Adipocyte (in vitro differentiated cells): ENCODE measurements around the gene CD2AP.
"Not testable (repeated sequence)": the region's sequence is repeated elsewhere in the genome, so short reads cannot be mapped to it uniquely, and the experiment has no call there.

Source experiments
- DNase-seq: peaks from one replicate; pipeline ENCODE4 v3.0.0-alpha.2; 2015; ENCODE audit warnings: low read depth
- H3K27me3 ChIP-seq: replicated peaks from 2 replicates; pipeline ENCODE4 v1.7.0; 2013; ENCODE audit warnings: mild to moderate bottlenecking, low read length, moderate library complexity; ENCODE audit not compliant: control insufficient read depth, insufficient read depth
- H3K36me3 ChIP-seq: 2 replicates; pipeline ENCODE4 v1.7.0; 2013; ENCODE audit warnings: low read length, mild to moderate bottlenecking, moderate library complexity; ENCODE audit not compliant: control insufficient read depth, insufficient read depth, severe bottlenecking
- H3K4me1 ChIP-seq: 2 replicates; pipeline ENCODE4 v1.7.0; 2013; ENCODE audit warnings: mild to moderate bottlenecking, low read length, moderate library complexity; ENCODE audit not compliant: control insufficient read depth, insufficient read depth
- H3K4me3 ChIP-seq: 2 replicates; pipeline ENCODE4 v1.7.0; 2013; ENCODE audit warnings: mild to moderate bottlenecking, low read length, moderate library complexity
- H3K9ac ChIP-seq: 2 replicates; pipeline ENCODE4 v1.7.0; 2013; ENCODE audit warnings: mild to moderate bottlenecking, low read length, moderate library complexity
- H3K9me3 ChIP-seq: 2 replicates; pipeline ENCODE4 v1.7.0; 2013; ENCODE audit warnings: mild to moderate bottlenecking, low read length, moderate library complexity; ENCODE audit not compliant: control insufficient read depth

CD2AP gene

GRCh38 chr6:47471911-47472310 lies 5.7 kb upstream of the CD2AP start:
- peaks cover 4% of the 10 kb centered on the region for H3K4me1 ChIP-seq
- no peak overlapping the region for H3K9ac ChIP-seq
- no peaks in the 10 kb centered on the region for H3K36me3 ChIP-seq
- H3K9me3 ChIP-seq, result peaks cover 4% of the 10 kb centered on the region
- no peak overlapping the region for H3K4me3 ChIP-seq
- no peaks in the 10 kb centered on the region for H3K27me3 ChIP-seq
- DNase-seq, result no peak

GRCh38 chr6:47473791-47474346 lies 3.7 kb upstream of the CD2AP start:
- peaks cover 4% of the 10 kb centered on the region for H3K9me3 ChIP-seq
- H3K4me3 ChIP-seq, result no peak overlapping the region
- peaks cover 6% of the 10 kb centered on the region for H3K4me1 ChIP-seq
- no peak overlapping the region for H3K9ac ChIP-seq
- H3K36me3 ChIP-seq, result no peaks in the 10 kb centered on the region
- no peak for DNase-seq
- no peaks in the 10 kb centered on the region for H3K27me3 ChIP-seq

GRCh38 chr6:47475319-47475816 lies 2.2 kb upstream of the CD2AP start:
- H3K9ac ChIP-seq, result no peak overlapping the region
- no peaks in the 10 kb centered on the region for H3K36me3 ChIP-seq
- DNase-seq, result no peak
- peaks cover 18% of the 10 kb centered on the region for H3K4me1 ChIP-seq
- H3K9me3 ChIP-seq, result peaks cover 3% of the 10 kb centered on the region
- H3K4me3 ChIP-seq, result no peak overlapping the region
- no peaks in the 10 kb centered on the region for H3K27me3 ChIP-seq

GRCh38 chr6:47476781-47477496 lies 650 bp upstream of the CD2AP start:
- H3K9me3 ChIP-seq, result no peaks in the 10 kb centered on the region
- H3K4me1 ChIP-seq, result peaks cover 21% of the 10 kb centered on the region
- H3K4me3 ChIP-seq, result peak overlapping the region; percentile 96
- peak overlapping the region; percentile 93 for H3K9ac ChIP-seq
- DNase-seq, result no peak
- no peaks in the 10 kb centered on the region for H3K27me3 ChIP-seq
- H3K36me3 ChIP-seq, result no peaks in the 10 kb centered on the region

GRCh38 chr6:47478233-47479139 lies 897 bp downstream of the CD2AP start:
- Histone ChIP-seq H3K9ac (peak overlapping the region; percentile 93), H3K27me3 (no peaks in the 10 kb centered on the region)
- DNase-seq, result peak; percentile 55

GRCh38 chr6:47479140-47479508 lies 1.5 kb downstream of the CD2AP start:
- peaks cover 31% of the 10 kb centered on the region for H3K4me1 ChIP-seq
- peak; percentile 51 for DNase-seq
- H3K9ac ChIP-seq, result peak overlapping the region; percentile 93
- H3K4me3 ChIP-seq, result peak overlapping the region; percentile 96
- no peaks in the 10 kb centered on the region for H3K36me3 ChIP-seq
- no peaks in the 10 kb centered on the region for H3K27me3 ChIP-seq
- no peaks in the 10 kb centered on the region for H3K9me3 ChIP-seq

More at GRCh38 chr6:47478233-47479139, 897 bp downstream of the CD2AP start:
- Histone ChIP-seq H3K4me3 (peak overlapping the region; percentile 96), H3K4me1 (peaks cover 24% of the 10 kb centered on the region), H3K36me3 (no peaks in the 10 kb centered on the region), H3K9me3 (no peaks in the 10 kb centered on the region)

- no peaks in the 10 kb centered on the region for H3K27me3 ChIP-seq
- H3K9me3 ChIP-seq, result no peaks in the 10 kb centered on the region
- H3K9ac ChIP-seq, result peak overlapping the region; percentile 93
- H3K36me3 ChIP-seq, result no peaks in the 10 kb centered on the region
- DNase-seq, result no peak
- peak overlapping the region; percentile 96 for H3K4me3 ChIP-seq
- H3K4me1 ChIP-seq, result peaks cover 38% of the 10 kb centered on the region
Measured at GRCh38 chr6:47479874-47480273, 2.3 kb downstream of the CD2AP start.

- H3K27me3 ChIP-seq, H3K9me3 ChIP-seq, H3K9ac ChIP-seq, H3K4me3 ChIP-seq, H3K36me3 ChIP-seq, DNase-seq: not testable (repeated sequence)
- peaks cover 42% of the 10 kb centered on the region for H3K4me1 ChIP-seq
Measured at GRCh38 chr6:47481213-47481612, 3.6 kb downstream of the CD2AP start.

- no peak for DNase-seq
Measured at GRCh38 chr6:47481806-47482205, 4.2 kb downstream of the CD2AP start.

GRCh38 chr6:47483516-47483852 lies 5.9 kb downstream of the CD2AP start:
- Histone ChIP-seq H3K36me3 (no peaks in the 10 kb centered on the region), H3K9me3 (no peaks in the 10 kb centered on the region), H3K4me3 (no peak overlapping the region), H3K9ac (no peak overlapping the region), H3K27me3 (no peaks in the 10 kb centered on the region), H3K4me1 (peaks cover 36% of the 10 kb centered on the region)
- no peak for DNase-seq

More at GRCh38 chr6:47481806-47482205, 4.2 kb downstream of the CD2AP start:
- no peaks in the 10 kb centered on the region for H3K27me3 ChIP-seq
- H3K9ac ChIP-seq, result no peak overlapping the region
- no peak overlapping the region for H3K4me3 ChIP-seq
- H3K36me3 ChIP-seq, result no peaks in the 10 kb centered on the region
- H3K4me1 ChIP-seq, result peaks cover 39% of the 10 kb centered on the region
- H3K9me3 ChIP-seq, result no peaks in the 10 kb centered on the region
